WTC11 (cell line): ENCODE measurements around the gene RBFOX2. TPM values are rescaled to one million over a fixed set of nuclear protein-coding genes. Genes with fewer than 3 reads are reported as not detected.

ENCODE experiments used
- ATAC-seq: fragments of 200-7000 bp; cut with Tn5 transposase; 2 replicates; pipeline ENCODE4 v1.10.0; 2021; ENCODE audit warnings: mild to moderate bottlenecking, moderate library complexity
- CTCF ChIA-PET: fragments of 300-600 bp; sonication (Branson Sonifier 250); formaldehyde crosslinking; loops from one replicate; lab custom pipeline; 2021; ENCODE audit warnings: antibody characterized with exemption; lab: Charles Lee
- POLR2A ChIA-PET: fragments of 350-600 bp; sonication (Branson Sonifier 250); formaldehyde crosslinking; loops from one replicate; lab custom pipeline; 2021; ENCODE audit warnings: antibody characterized with exemption; lab: Charles Lee
- DNase-seq: peaks from one replicate; pipeline ENCODE4 v3.0.0; 2021; ENCODE audit warnings: low spot score
- H3K27ac Mint-ChIP-seq: 2 replicates; pipeline ENCODE4 v1.8.0; 2021; ENCODE audit warnings: mixed read lengths
- H3K27me3 Mint-ChIP-seq: 2 replicates; pipeline ENCODE4 v1.8.0; 2021; ENCODE audit warnings: low read depth, mild to moderate bottlenecking, moderate library complexity, mixed read lengths
- H3K36me3 Mint-ChIP-seq: 2 replicates; pipeline ENCODE4 v1.8.0; 2021; ENCODE audit warnings: mixed read lengths
- H3K4me1 Mint-ChIP-seq: 2 replicates; pipeline ENCODE4 v1.8.0; 2022; ENCODE audit warnings: mixed read lengths
- H3K4me3 Mint-ChIP-seq: 2 replicates; pipeline ENCODE4 v1.8.0; 2021; ENCODE audit warnings: mild to moderate bottlenecking, moderate library complexity, mixed read lengths
- H3K9me3 Mint-ChIP-seq: 2 replicates; pipeline ENCODE4 v1.8.0; 2021; ENCODE audit warnings: mixed read lengths
- CTCF ChIP-seq: fragments of 200-600 bp; IDR thresholded peaks from 2 replicates; pipeline ENCODE4 v1.8.0; 2022; ENCODE audit warnings: antibody characterized with exemption
- ELF4 ChIP-seq: sonication (generic); formaldehyde crosslinking; IDR thresholded peaks from 2 replicates; pipeline ENCODE4 v1.8.1; 2022; ENCODE audit warnings: low read depth, mild to moderate bottlenecking, moderate library complexity, missing genetic modification reagents
- EMX1 ChIP-seq: fragments of 250-450 bp; sonication (Bioruptor Pico); IDR thresholded peaks from 2 replicates; pipeline ENCODE4 v1.8.0; 2021; ENCODE audit warnings: mild to moderate bottlenecking
- FOXP4 ChIP-seq: sonication (generic); formaldehyde crosslinking; IDR thresholded peaks from 2 replicates; pipeline ENCODE4 v1.8.0; 2022; ENCODE audit warnings: mild to moderate bottlenecking, missing genetic modification reagents
- GABPB1 ChIP-seq: sonication (generic); formaldehyde crosslinking; IDR thresholded peaks from 2 replicates; pipeline ENCODE4 v1.8.1; 2023; ENCODE audit warnings: mild to moderate bottlenecking, missing genetic modification reagents
- HMGXB4 ChIP-seq: sonication (generic); formaldehyde crosslinking; IDR thresholded peaks from 2 replicates; pipeline ENCODE4 v1.8.1; 2023; ENCODE audit warnings: mild to moderate bottlenecking, moderate library complexity, missing genetic modification reagents
- IRF1 ChIP-seq: sonication (generic); formaldehyde crosslinking; IDR thresholded peaks from 2 replicates; pipeline ENCODE4 v1.8.0; 2023; ENCODE audit warnings: missing genetic modification reagents
- IRF2 ChIP-seq: sonication (generic); formaldehyde crosslinking; IDR thresholded peaks from 2 replicates; pipeline ENCODE4 v1.8.0; 2022; ENCODE audit warnings: low read depth, missing genetic modification reagents, borderline replicate concordance
- JUN ChIP-seq: sonication (generic); formaldehyde crosslinking; IDR thresholded peaks from 2 replicates; pipeline ENCODE4 v1.8.0; 2023; ENCODE audit warnings: mild to moderate bottlenecking, missing genetic modification reagents
- NFATC4 ChIP-seq: fragments of 250-450 bp; sonication (Bioruptor Pico); IDR thresholded peaks from 2 replicates; pipeline ENCODE4 v1.9.0; 2021; ENCODE audit warnings: mild to moderate bottlenecking
- ZBTB21 ChIP-seq: sonication (generic); formaldehyde crosslinking; IDR thresholded peaks from 2 replicates; pipeline ENCODE4 v1.8.1; 2023; ENCODE audit warnings: mild to moderate bottlenecking, missing genetic modification reagents, borderline replicate concordance
- ZBTB43 ChIP-seq: sonication (generic); formaldehyde crosslinking; IDR thresholded peaks from 2 replicates; pipeline ENCODE4 v1.8.1; 2023; ENCODE audit warnings: mild to moderate bottlenecking, missing genetic modification reagents
- total RNA-seq: library from RNA; stranded (reverse); gene quantifications from 3 replicates; pipeline ENCODE4 v1.2.3, GENCODE V29; 2021
- TF ChIP-seq, protein P1 (sequence below): sonication (generic); formaldehyde crosslinking; IDR thresholded peaks from 2 replicates; pipeline ENCODE4 v1.8.1; 2022; ENCODE audit warnings: low read depth, mild to moderate bottlenecking, moderate library complexity, missing genetic modification reagents, borderline replicate concordance
- TF ChIP-seq, protein P2 (sequence below): sonication (generic); formaldehyde crosslinking; IDR thresholded peaks from 2 replicates; pipeline ENCODE4 v1.8.1; 2022; ENCODE audit warnings: low read depth, missing genetic modification reagents, borderline replicate concordance
- TF ChIP-seq, protein P3 (sequence below): fragments of 250-450 bp; sonication (Bioruptor Pico); IDR thresholded peaks from 2 replicates; pipeline ENCODE4 v1.9.0; 2021; ENCODE audit warnings: mild to moderate bottlenecking, borderline replicate concordance

The RBFOX2 gene
- total RNA-seq, 1 experiment from 2014 or later: 107 TPM

DNA sequence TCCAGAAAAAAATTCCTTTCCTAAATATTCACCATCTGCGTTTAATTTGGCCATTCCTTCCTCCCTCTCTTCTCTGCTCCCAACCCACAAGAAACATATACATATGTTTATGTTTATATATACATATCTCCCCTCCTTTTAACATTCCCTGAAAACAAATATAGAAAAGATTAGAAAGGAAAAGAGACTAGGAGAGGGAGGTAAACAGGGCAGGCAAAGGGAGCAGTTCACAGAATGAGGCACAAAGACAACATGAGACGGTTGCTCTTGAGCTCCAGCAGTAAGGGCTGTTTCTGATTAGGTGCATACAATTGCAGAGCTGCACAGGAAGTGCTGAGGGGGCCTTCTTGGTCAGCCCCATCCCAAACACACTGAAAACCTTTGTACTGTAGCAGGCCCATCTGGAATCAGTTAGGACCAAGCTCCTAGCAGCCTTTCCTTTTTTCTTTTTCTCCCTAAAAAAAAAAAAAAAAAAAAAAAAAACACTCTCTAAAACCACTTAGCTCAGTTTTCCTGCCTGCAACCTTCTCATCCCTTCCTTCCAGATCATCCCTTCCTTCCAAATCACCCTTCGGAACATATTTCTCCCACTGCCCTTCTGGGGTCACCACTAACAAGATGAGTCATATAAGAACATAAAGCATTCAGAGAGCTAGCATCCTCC is 57.0 kb downstream of the RBFOX2 start:
- H3K4me3 Mint-ChIP-seq: no peak overlapping the region
- H3K4me1 Mint-ChIP-seq: peaks cover 62% of the 10 kb centered on the region
- no peak for DNase-seq
- ATAC-seq: peak; percentile 41
- ChIA-PET CTCF (interaction anchor here (1.1 to 2.4 kb wide), 2 partner anchors 18 to 94 kb away, joined by 3 to 14 read pairs; no protein-coding TSS in a partner anchor), POLR2A (interaction anchor here (1.2 kb wide), 1 partner anchor 10 kb away, joined by 3 read pairs; no protein-coding TSS in a partner anchor)
- peak overlapping the region; percentile 77 for H3K27ac Mint-ChIP-seq
- TF ChIP-seq HMGXB4 (CRISPR knock-in tag) (no peak), FOXP4 (CRISPR knock-in tag) (no peak), EMX1 (CRISPR knock-in tag) (no peak), GABPB1 (CRISPR knock-in tag) (no peak), ELF4 (no peak), ZBTB21 (CRISPR knock-in tag) (no peak), IRF1 (CRISPR knock-in tag) (no peak), IRF2 (CRISPR knock-in tag) (no peak)
- TF ChIP-seq, protein P1, sequence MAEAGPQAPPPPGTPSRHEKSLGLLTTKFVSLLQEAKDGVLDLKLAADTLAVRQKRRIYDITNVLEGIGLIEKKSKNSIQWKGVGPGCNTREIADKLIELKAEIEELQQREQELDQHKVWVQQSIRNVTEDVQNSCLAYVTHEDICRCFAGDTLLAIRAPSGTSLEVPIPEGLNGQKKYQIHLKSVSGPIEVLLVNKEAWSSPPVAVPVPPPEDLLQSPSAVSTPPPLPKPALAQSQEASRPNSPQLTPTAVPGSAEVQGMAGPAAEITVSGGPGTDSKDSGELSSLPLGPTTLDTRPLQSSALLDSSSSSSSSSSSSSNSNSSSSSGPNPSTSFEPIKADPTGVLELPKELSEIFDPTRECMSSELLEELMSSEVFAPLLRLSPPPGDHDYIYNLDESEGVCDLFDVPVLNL (CRISPR knock-in tag): no peak
- TF ChIP-seq, protein P2, sequence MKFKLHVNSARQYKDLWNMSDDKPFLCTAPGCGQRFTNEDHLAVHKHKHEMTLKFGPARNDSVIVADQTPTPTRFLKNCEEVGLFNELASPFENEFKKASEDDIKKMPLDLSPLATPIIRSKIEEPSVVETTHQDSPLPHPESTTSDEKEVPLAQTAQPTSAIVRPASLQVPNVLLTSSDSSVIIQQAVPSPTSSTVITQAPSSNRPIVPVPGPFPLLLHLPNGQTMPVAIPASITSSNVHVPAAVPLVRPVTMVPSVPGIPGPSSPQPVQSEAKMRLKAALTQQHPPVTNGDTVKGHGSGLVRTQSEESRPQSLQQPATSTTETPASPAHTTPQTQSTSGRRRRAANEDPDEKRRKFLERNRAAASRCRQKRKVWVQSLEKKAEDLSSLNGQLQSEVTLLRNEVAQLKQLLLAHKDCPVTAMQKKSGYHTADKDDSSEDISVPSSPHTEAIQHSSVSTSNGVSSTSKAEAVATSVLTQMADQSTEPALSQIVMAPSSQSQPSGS: no peak
- TF ChIP-seq, all 79 proteins: peak for 0
- Mint-ChIP-seq H3K36me3 (no peaks in the 10 kb centered on the region), H3K9me3 (no peaks in the 10 kb centered on the region), H3K27me3 (no peaks in the 10 kb centered on the region)

- H3K36me3 Mint-ChIP-seq: no peaks in the 10 kb centered on the region
- no peaks in the 10 kb centered on the region for H3K9me3 Mint-ChIP-seq
- POLR2A ChIA-PET: interaction anchor here (1.2 kb wide), 1 partner anchor 9 kb away, joined by 3 read pairs; no protein-coding TSS in a partner anchor
- peak overlapping the region; percentile 86 for H3K27ac Mint-ChIP-seq
- H3K4me3 Mint-ChIP-seq: no peak overlapping the region
- no peak for DNase-seq
- no peaks in the 10 kb centered on the region for H3K27me3 Mint-ChIP-seq
- CTCF ChIA-PET: interaction anchor here (1.1 to 2.4 kb wide), 3 partner anchors 17 to 153 kb away, joined by 3 to 14 read pairs (median 3); no protein-coding TSS in a partner anchor
- no peak for ATAC-seq
- peaks cover 57% of the 10 kb centered on the region for H3K4me1 Mint-ChIP-seq
- TF ChIP-seq NFATC4 (CRISPR knock-in tag): no peak
- TF ChIP-seq JUN (CRISPR knock-in tag): no peak
- no peak for TF ChIP-seq CTCF
- TF ChIP-seq, protein P3, sequence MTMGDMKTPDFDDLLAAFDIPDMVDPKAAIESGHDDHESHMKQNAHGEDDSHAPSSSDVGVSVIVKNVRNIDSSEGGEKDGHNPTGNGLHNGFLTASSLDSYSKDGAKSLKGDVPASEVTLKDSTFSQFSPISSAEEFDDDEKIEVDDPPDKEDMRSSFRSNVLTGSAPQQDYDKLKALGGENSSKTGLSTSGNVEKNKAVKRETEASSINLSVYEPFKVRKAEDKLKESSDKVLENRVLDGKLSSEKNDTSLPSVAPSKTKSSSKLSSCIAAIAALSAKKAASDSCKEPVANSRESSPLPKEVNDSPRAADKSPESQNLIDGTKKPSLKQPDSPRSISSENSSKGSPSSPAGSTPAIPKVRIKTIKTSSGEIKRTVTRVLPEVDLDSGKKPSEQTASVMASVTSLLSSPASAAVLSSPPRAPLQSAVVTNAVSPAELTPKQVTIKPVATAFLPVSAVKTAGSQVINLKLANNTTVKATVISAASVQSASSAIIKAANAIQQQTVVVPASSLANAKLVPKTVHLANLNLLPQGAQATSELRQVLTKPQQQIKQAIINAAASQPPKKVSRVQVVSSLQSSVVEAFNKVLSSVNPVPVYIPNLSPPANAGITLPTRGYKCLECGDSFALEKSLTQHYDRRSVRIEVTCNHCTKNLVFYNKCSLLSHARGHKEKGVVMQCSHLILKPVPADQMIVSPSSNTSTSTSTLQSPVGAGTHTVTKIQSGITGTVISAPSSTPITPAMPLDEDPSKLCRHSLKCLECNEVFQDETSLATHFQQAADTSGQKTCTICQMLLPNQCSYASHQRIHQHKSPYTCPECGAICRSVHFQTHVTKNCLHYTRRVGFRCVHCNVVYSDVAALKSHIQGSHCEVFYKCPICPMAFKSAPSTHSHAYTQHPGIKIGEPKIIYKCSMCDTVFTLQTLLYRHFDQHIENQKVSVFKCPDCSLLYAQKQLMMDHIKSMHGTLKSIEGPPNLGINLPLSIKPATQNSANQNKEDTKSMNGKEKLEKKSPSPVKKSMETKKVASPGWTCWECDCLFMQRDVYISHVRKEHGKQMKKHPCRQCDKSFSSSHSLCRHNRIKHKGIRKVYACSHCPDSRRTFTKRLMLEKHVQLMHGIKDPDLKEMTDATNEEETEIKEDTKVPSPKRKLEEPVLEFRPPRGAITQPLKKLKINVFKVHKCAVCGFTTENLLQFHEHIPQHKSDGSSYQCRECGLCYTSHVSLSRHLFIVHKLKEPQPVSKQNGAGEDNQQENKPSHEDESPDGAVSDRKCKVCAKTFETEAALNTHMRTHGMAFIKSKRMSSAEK (CRISPR knock-in tag): no peak
- no peak for TF ChIP-seq IRF1 (CRISPR knock-in tag)
- TF ChIP-seq ZBTB43 (CRISPR knock-in tag): no peak
These were observed 57.8 kb downstream of the RBFOX2 start for GRCh38 chr22:35970616-35971455.
